H1 (cell line): Measurements from ENCODE around the gene WWC2. TPM values are rescaled to one million over a fixed set of nuclear protein-coding genes. Genes with fewer than 3 reads are reported as not detected.

Experiments used
- JUND ChIP-seq: IDR thresholded peaks from 2 replicates; pipeline ENCODE4 v1.6.1; 2011; ENCODE audit warnings: mild to moderate bottlenecking, improper control_type of control experiment, low read length
- NRF1 ChIP-seq: IDR thresholded peaks from 2 replicates; pipeline ENCODE4 v1.6.1; 2011; ENCODE audit warnings: mild to moderate bottlenecking, low read depth, low read length, improper control_type of control experiment
- TAF7 ChIP-seq: optimal IDR thresholded peaks from 2 replicates; pipeline ENCODE3; 2011; ENCODE audit warnings: low read depth, mild to moderate bottlenecking, inconsistent platforms, low read length, moderate library complexity, borderline replicate concordance
- TBP ChIP-seq: IDR thresholded peaks from 2 replicates; pipeline ENCODE4 v1.6.1; 2011; ENCODE audit warnings: low read depth, low read length, improper control_type of control experiment
- TEAD4 ChIP-seq: IDR thresholded peaks from 2 replicates; pipeline ENCODE4 v1.6.1; 2012; ENCODE audit warnings: low read depth, low read length, inconsistent platforms, mixed read lengths
- USF2 ChIP-seq: IDR thresholded peaks from 2 replicates; pipeline ENCODE4 v1.6.1; 2011; ENCODE audit warnings: low read length, improper control_type of control experiment
- polyA plus RNA-seq, 7 experiments: library from polyadenylated mRNA; depleted of rRNA in 3 of 7; stranded (reverse) in 5 of 7; unstranded in 2 of 7; fragments of >200 nt in 5 of 7; fragments of 200-250 nt in 2 of 7; gene quantifications; 1 replicate in 5 of 7; 2 replicates in 1 of 7; 4 replicates in 1 of 7; pipeline versions ENCODE4 v1.2.1 to v1.2.3, GENCODE V29; 2011 to 2013; ENCODE audit warnings: missing spikeins in 2 of 7, mixed read lengths in 2 of 7
- total RNA-seq: library from RNA; stranded (reverse); fragmentation: NEBNext Ultra II Directional; extraction: Animal tissue kit (Norgen Biotek cat#: 25700); gene quantifications from 2 replicates; pipeline ENCODE4 v1.2.1, GENCODE V29; 2021
- TF ChIP-seq, protein P1 (sequence below): fragments of 300-600 bp; sonication (generic); IDR thresholded peaks from 2 replicates; pipeline ENCODE4 v1.7.1; 2012; ENCODE audit warnings: low read length, moderate library complexity, mild to moderate bottlenecking, inconsistent platforms; ENCODE audit not compliant: insufficient replicate concordance
- TF ChIP-seq, protein P2 (sequence below), 3 experiments: IDR thresholded peaks; 1 replicate in 2 of 3; 2 replicates in 1 of 3; pipeline versions ENCODE4 v1.5.1 to v1.6.1; 2011; ENCODE audit warnings: low read length in 3 of 3, mild to moderate bottlenecking in 3 of 3, inconsistent platforms in 2 of 3, low read depth in 1 of 3, moderate library complexity in 1 of 3; ENCODE audit not compliant: insufficient read depth in 1 of 3; ENCODE audit errors: control extremely low read depth in 1 of 3

Gene WWC2
- total and polyA plus RNA-seq, 2 of the 8 experiments (the other 6 are each of a cell fraction or from before 2014, with no cell fraction given), result 17.6 to 135 TPM

GRCh38 chr4:183057255-183057654 lies 41.8 kb upstream of the WWC2 start (continued):
- TF ChIP-seq, protein P1, sequence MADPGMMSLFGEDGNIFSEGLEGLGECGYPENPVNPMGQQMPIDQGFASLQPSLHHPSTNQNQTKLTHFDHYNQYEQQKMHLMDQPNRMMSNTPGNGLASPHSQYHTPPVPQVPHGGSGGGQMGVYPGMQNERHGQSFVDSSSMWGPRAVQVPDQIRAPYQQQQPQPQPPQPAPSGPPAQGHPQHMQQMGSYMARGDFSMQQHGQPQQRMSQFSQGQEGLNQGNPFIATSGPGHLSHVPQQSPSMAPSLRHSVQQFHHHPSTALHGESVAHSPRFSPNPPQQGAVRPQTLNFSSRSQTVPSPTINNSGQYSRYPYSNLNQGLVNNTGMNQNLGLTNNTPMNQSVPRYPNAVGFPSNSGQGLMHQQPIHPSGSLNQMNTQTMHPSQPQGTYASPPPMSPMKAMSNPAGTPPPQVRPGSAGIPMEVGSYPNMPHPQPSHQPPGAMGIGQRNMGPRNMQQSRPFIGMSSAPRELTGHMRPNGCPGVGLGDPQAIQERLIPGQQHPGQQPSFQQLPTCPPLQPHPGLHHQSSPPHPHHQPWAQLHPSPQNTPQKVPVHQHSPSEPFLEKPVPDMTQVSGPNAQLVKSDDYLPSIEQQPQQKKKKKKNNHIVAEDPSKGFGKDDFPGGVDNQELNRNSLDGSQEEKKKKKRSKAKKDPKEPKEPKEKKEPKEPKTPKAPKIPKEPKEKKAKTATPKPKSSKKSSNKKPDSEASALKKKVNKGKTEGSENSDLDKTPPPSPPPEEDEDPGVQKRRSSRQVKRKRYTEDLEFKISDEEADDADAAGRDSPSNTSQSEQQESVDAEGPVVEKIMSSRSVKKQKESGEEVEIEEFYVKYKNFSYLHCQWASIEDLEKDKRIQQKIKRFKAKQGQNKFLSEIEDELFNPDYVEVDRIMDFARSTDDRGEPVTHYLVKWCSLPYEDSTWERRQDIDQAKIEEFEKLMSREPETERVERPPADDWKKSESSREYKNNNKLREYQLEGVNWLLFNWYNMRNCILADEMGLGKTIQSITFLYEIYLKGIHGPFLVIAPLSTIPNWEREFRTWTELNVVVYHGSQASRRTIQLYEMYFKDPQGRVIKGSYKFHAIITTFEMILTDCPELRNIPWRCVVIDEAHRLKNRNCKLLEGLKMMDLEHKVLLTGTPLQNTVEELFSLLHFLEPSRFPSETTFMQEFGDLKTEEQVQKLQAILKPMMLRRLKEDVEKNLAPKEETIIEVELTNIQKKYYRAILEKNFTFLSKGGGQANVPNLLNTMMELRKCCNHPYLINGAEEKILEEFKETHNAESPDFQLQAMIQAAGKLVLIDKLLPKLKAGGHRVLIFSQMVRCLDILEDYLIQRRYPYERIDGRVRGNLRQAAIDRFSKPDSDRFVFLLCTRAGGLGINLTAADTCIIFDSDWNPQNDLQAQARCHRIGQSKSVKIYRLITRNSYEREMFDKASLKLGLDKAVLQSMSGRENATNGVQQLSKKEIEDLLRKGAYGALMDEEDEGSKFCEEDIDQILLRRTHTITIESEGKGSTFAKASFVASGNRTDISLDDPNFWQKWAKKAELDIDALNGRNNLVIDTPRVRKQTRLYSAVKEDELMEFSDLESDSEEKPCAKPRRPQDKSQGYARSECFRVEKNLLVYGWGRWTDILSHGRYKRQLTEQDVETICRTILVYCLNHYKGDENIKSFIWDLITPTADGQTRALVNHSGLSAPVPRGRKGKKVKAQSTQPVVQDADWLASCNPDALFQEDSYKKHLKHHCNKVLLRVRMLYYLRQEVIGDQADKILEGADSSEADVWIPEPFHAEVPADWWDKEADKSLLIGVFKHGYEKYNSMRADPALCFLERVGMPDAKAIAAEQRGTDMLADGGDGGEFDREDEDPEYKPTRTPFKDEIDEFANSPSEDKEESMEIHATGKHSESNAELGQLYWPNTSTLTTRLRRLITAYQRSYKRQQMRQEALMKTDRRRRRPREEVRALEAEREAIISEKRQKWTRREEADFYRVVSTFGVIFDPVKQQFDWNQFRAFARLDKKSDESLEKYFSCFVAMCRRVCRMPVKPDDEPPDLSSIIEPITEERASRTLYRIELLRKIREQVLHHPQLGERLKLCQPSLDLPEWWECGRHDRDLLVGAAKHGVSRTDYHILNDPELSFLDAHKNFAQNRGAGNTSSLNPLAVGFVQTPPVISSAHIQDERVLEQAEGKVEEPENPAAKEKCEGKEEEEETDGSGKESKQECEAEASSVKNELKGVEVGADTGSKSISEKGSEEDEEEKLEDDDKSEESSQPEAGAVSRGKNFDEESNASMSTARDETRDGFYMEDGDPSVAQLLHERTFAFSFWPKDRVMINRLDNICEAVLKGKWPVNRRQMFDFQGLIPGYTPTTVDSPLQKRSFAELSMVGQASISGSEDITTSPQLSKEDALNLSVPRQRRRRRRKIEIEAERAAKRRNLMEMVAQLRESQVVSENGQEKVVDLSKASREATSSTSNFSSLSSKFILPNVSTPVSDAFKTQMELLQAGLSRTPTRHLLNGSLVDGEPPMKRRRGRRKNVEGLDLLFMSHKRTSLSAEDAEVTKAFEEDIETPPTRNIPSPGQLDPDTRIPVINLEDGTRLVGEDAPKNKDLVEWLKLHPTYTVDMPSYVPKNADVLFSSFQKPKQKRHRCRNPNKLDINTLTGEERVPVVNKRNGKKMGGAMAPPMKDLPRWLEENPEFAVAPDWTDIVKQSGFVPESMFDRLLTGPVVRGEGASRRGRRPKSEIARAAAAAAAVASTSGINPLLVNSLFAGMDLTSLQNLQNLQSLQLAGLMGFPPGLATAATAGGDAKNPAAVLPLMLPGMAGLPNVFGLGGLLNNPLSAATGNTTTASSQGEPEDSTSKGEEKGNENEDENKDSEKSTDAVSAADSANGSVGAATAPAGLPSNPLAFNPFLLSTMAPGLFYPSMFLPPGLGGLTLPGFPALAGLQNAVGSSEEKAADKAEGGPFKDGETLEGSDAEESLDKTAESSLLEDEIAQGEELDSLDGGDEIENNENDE, result no peak
- TF ChIP-seq JUND (no peak), NRF1 (no peak), TEAD4 (no peak), TBP (no peak), USF2 (no peak), TAF7 (no peak)
- TF ChIP-seq, protein P2, sequence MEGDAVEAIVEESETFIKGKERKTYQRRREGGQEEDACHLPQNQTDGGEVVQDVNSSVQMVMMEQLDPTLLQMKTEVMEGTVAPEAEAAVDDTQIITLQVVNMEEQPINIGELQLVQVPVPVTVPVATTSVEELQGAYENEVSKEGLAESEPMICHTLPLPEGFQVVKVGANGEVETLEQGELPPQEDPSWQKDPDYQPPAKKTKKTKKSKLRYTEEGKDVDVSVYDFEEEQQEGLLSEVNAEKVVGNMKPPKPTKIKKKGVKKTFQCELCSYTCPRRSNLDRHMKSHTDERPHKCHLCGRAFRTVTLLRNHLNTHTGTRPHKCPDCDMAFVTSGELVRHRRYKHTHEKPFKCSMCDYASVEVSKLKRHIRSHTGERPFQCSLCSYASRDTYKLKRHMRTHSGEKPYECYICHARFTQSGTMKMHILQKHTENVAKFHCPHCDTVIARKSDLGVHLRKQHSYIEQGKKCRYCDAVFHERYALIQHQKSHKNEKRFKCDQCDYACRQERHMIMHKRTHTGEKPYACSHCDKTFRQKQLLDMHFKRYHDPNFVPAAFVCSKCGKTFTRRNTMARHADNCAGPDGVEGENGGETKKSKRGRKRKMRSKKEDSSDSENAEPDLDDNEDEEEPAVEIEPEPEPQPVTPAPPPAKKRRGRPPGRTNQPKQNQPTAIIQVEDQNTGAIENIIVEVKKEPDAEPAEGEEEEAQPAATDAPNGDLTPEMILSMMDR (IDR thresholded peaks at IDR 0.05; ENCODE audit: control extremely low read depth in 1 of 3, insufficient read depth in 1 of 3, low read depth in 1 of 3, low read length in 3 of 3), result no peak
